SK-N-SH (cell line): ENCODE measurements around the gene STK32A. TPM values are rescaled to one million over a fixed set of nuclear protein-coding genes. Genes with fewer than 3 reads are reported as not detected.

ENCODE experiments used
- CTCF ChIA-PET: fragments of 300-600, 350-600 bp; formaldehyde crosslinking; extraction: SDS; loops from one replicate; lab custom pipeline; 2021; lab: Yijun Ruan, JAX
- POLR2A ChIA-PET: fragments of 350-600 bp; sonication (Branson Sonifier 250); formaldehyde crosslinking; extraction: SDS; loops from one replicate; lab custom pipeline; 2020; ENCODE audit warnings: antibody characterized with exemption, inconsistent platforms; lab: Yijun Ruan, JAX
- DNase-seq: peaks from one replicate; pipeline ENCODE4 v3.0.0; 2012
- H2AFZ ChIP-seq: fragments of 200-600 bp; sonication (generic); 2 replicates; pipeline ENCODE4 v1.8.1; 2016; ENCODE audit warnings: antibody characterized with exemption, mild to moderate bottlenecking, low read depth
- H3F3A ChIP-seq: fragments of 200-600 bp; sonication (generic); replicated peaks from 2 replicates; pipeline ENCODE3; 2016; ENCODE audit warnings: antibody characterized with exemption, mild to moderate bottlenecking; ENCODE audit not compliant: insufficient read depth
- H3K27ac ChIP-seq, 2 experiments: fragments of 200-500 bp in 1 of 2; fragments of 200-600 bp in 1 of 2; sonication (Bioruptor generic) in 1 of 2; sonication (generic), shearing (Covaris generic) in 1 of 2; 2 replicates each; pipeline versions ENCODE4 v1.5.1 to v1.6.1; 2014 to 2016; ENCODE audit warnings: low read depth in 2 of 2, inconsistent platforms in 1 of 2, low read length in 1 of 2, mild to moderate bottlenecking in 1 of 2, mixed read lengths in 1 of 2
- H3K27me3 ChIP-seq: fragments of 200-600 bp; sonication (generic), shearing (Covaris generic); 2 replicates; pipeline ENCODE4 v1.6.1; 2016; ENCODE audit warnings: mixed run types; ENCODE audit not compliant: insufficient read depth
- H3K36me3 ChIP-seq, 2 experiments: fragments of 200-500 bp in 1 of 2; fragments of 200-600 bp in 1 of 2; sonication (Bioruptor generic) in 1 of 2; sonication (generic) in 1 of 2; replicated peaks in 1 of 2; 2 replicates each; pipeline versions ENCODE3 to v1.5.1; 2014 to 2016; ENCODE audit warnings: low read length in 1 of 2, mild to moderate bottlenecking in 1 of 2; ENCODE audit not compliant: insufficient read depth in 2 of 2, control insufficient read depth in 1 of 2
- H3K4me1 ChIP-seq, 2 experiments: fragments of 200-500 bp in 1 of 2; fragments of 200-600 bp in 1 of 2; sonication (Bioruptor generic) in 1 of 2; sonication (generic), shearing (Covaris generic) in 1 of 2; 2 replicates each; pipeline versions ENCODE4 v1.5.1 to v1.6.1; 2014 to 2016; ENCODE audit warnings: low read depth in 1 of 2, low read length in 1 of 2, mixed run types in 1 of 2; ENCODE audit not compliant: insufficient read depth in 2 of 2, control insufficient read depth in 1 of 2
- H3K4me2 ChIP-seq: fragments of 200-600 bp; sonication (generic), shearing (Covaris generic); 2 replicates; pipeline ENCODE4 v1.6.1; 2017; ENCODE audit warnings: mixed run types
- H3K4me3 ChIP-seq, 2 experiments: fragments of 200-500 bp in 1 of 2; fragments of 200-600 bp in 1 of 2; sonication (Bioruptor generic) in 1 of 2; sonication (generic), shearing (Covaris generic) in 1 of 2; 2 replicates each; pipeline versions ENCODE4 v1.5.1 to v1.8.1; 2014 to 2016; ENCODE audit warnings: low read depth in 2 of 2, inconsistent platforms in 1 of 2, low read length in 1 of 2, mild to moderate bottlenecking in 1 of 2, mixed read lengths in 1 of 2, moderate library complexity in 1 of 2
- H3K79me2 ChIP-seq: fragments of 200-600 bp; sonication (generic); 2 replicates; pipeline ENCODE4 v1.8.1; 2017; ENCODE audit warnings: mild to moderate bottlenecking; ENCODE audit not compliant: insufficient read depth
- H3K9ac ChIP-seq: fragments of 200-600 bp; sonication (generic); 2 replicates; pipeline ENCODE4 v1.6.1; 2017; ENCODE audit warnings: mixed run types
- H3K9me2 ChIP-seq: fragments of 200-600 bp; sonication (generic); 2 replicates; pipeline ENCODE4 v1.6.1; 2017; ENCODE audit warnings: mixed run types
- H3K9me3 ChIP-seq: fragments of 200-600 bp; sonication (generic); 2 replicates; pipeline ENCODE4 v1.6.1; 2017; ENCODE audit warnings: mixed run types, mild to moderate bottlenecking, moderate library complexity
- H4K20me1 ChIP-seq: fragments of 200-600 bp; sonication (generic); 2 replicates; pipeline ENCODE4 v1.6.1; 2017; ENCODE audit warnings: mild to moderate bottlenecking, mixed run types; ENCODE audit not compliant: insufficient read depth
- CTCF ChIP-seq: fragments of 200-600 bp; sonication (generic); IDR thresholded peaks from 2 replicates; pipeline ENCODE4 v1.6.1; 2017; ENCODE audit warnings: antibody characterized with exemption, mild to moderate bottlenecking, moderate library complexity
- EP300 ChIP-seq, 2 experiments: IDR thresholded peaks; 2 replicates each; pipeline versions ENCODE4 v1.4.0 to v1.6.1; 2012; ENCODE audit warnings: borderline replicate concordance in 1 of 2, low read depth in 1 of 2, low read length in 1 of 2
- GATA2 ChIP-seq: sonication (generic); formaldehyde crosslinking; IDR thresholded peaks from 2 replicates; pipeline ENCODE4 v1.5.0; 2020; ENCODE audit warnings: mild to moderate bottlenecking, missing genetic modification reagents
- MAX ChIP-seq: IDR thresholded peaks from 2 replicates; pipeline ENCODE4 v1.4.0; 2012; ENCODE audit warnings: low read depth
- MEF2A ChIP-seq: IDR thresholded peaks from 2 replicates; pipeline ENCODE4 v1.4.0; 2012; ENCODE audit warnings: low read depth, borderline replicate concordance
- MXI1 ChIP-seq: IDR thresholded peaks from 2 replicates; pipeline ENCODE4 v1.6.1; 2012; ENCODE audit warnings: mild to moderate bottlenecking, low read depth, low read length, improper control_type of control experiment
- PBX3 ChIP-seq: IDR thresholded peaks from 2 replicates; pipeline ENCODE4; 2012
- POLR2AphosphoS5 ChIP-seq: IDR thresholded peaks from 2 replicates; pipeline ENCODE4 v1.6.1; 2012; ENCODE audit warnings: low read depth, low read length
- RAD21 ChIP-seq: IDR thresholded peaks from 2 replicates; pipeline ENCODE4 v1.6.1; 2012; ENCODE audit warnings: mild to moderate bottlenecking, low read length
- REST ChIP-seq: IDR thresholded peaks from 2 replicates; pipeline ENCODE4 v1.6.1; 2012; ENCODE audit warnings: mild to moderate bottlenecking, low read depth, low read length, moderate library complexity
- RFX5 ChIP-seq: IDR thresholded peaks from 2 replicates; pipeline ENCODE4 v1.6.1; 2012; ENCODE audit warnings: mild to moderate bottlenecking, improper control_type of control experiment, low read length
- SIN3A ChIP-seq: IDR thresholded peaks from 2 replicates; pipeline ENCODE4 v1.6.1; 2012; ENCODE audit warnings: low read depth, mild to moderate bottlenecking, low read length, moderate library complexity, borderline replicate concordance
- SMC3 ChIP-seq: IDR thresholded peaks from 2 replicates; pipeline ENCODE4 v1.6.1; 2012; ENCODE audit warnings: low read depth, low read length, improper control_type of control experiment
- TCF12 ChIP-seq: IDR thresholded peaks from 2 replicates; pipeline ENCODE4 v1.4.0; 2012
- USF2 ChIP-seq: fragments of 150-350 bp; IDR thresholded peaks from 2 replicates; pipeline ENCODE4 v1.6.1; 2017; ENCODE audit warnings: antibody characterized with exemption, low read length, low read depth, borderline replicate concordance
- WGBS: methylation state at CpG from one replicate; pipeline ENCODE4 v1.1.6; 2017; ENCODE audit warnings: low lambda C conversion rate; 5-methylcytosine and 5-hydroxymethylcytosine counted together
- polyA plus RNA-seq, 3 experiments: library from polyadenylated mRNA; depleted of rRNA; stranded (reverse); fragments of >200 nt; gene quantifications; 2 replicates each; pipeline ENCODE4 v1.2.3, GENCODE V29; 2012

STK32A gene
- polyA plus RNA-seq, 1 of the 3 experiments (the other 2 are of a cell fraction), result 0.20 TPM

- WGBS, result 5% methylated on average over 2 of the region's 2 CpGs
- H3K9ac ChIP-seq, result no peak overlapping the region; the same call in 1 of the 2 replicates
- no peaks in the 10 kb centered on the region for H3K27me3 ChIP-seq
- ChIA-PET POLR2A (no interaction called here), CTCF (interaction anchor here (0.6 to 3.6 kb wide), 48 partner anchors 9 to 842 kb away, joined by 3 to 57 read pairs (median 4); partner anchors contain the start of gene STK32A)
- no peak overlapping the region for H3K4me3 ChIP-seq
- no peaks in the 10 kb centered on the region for H3K9me3 ChIP-seq
- H3K9me2 ChIP-seq, result no peaks in the 10 kb centered on the region
- H3K27ac ChIP-seq, result peak overlapping the region in 1 of 2 experiments; percentile 34; a peak in 1 of 4 replicates
- no peaks in the 10 kb centered on the region for H3K79me2 ChIP-seq
- no peak overlapping the region; the same call in 1 of the 2 replicates for H3K4me2 ChIP-seq
- H3F3A ChIP-seq, result no peaks in the 10 kb centered on the region
- no peak for DNase-seq
- H2AFZ ChIP-seq, result peak overlapping the region; percentile 15; the same call in 1 of the 2 replicates
- H4K20me1 ChIP-seq, result no peaks in the 10 kb centered on the region
- TF ChIP-seq PBX3 (no peak), RFX5 (no peak), CTCF (peak; percentile 94), EP300 (IDR thresholded peaks at IDR 0.05; ENCODE audit: borderline replicate concordance in 1 of 2, low read depth in 1 of 2, low read length in 1 of 2) (no peak), SIN3A (no peak), RAD21 (peak; percentile 84), SMC3 (peak; percentile 76)
- no peaks in the 10 kb centered on the region; a peak in 1 of 4 replicates for H3K4me1 ChIP-seq
- no peaks in the 10 kb centered on the region for H3K36me3 ChIP-seq
Measured at GRCh38 chr5:147369742-147370374, 135.0 kb downstream of the STK32A start.

GRCh38 chr5:147371290-147371689 is 136.5 kb downstream of the STK32A start:
- Histone ChIP-seq H4K20me1 (no peaks in the 10 kb centered on the region), H3K9me2 (no peaks in the 10 kb centered on the region), H3K9ac (no peak overlapping the region), H3K27me3 (no peaks in the 10 kb centered on the region), H3K27ac (no peak overlapping the region), H2AFZ (no peak overlapping the region), H3F3A (no peaks in the 10 kb centered on the region), H3K4me3 (no peak overlapping the region), H3K4me1 (no peaks in the 10 kb centered on the region; a peak in 1 of 4 replicates), H3K79me2 (no peaks in the 10 kb centered on the region), H3K9me3 (no peaks in the 10 kb centered on the region), H3K4me2 (no peak overlapping the region), H3K36me3 (no peaks in the 10 kb centered on the region)
- TF ChIP-seq MEF2A (no peak), REST (no peak), SIN3A (no peak), TCF12 (no peak), GATA2 (CRISPR knock-in tag) (no peak), MXI1 (no peak), MAX (no peak), USF2 (no peak), POLR2AphosphoS5 (no peak)
- POLR2A ChIA-PET, result no interaction called here
- no peak for DNase-seq
- CTCF ChIA-PET, result interaction anchor here (2.6 to 3.6 kb wide), 4 partner anchors 182 to 405 kb away, joined by 8 to 20 read pairs (median 18); no protein-coding TSS in a partner anchor
